Dendritic cell treated with granulocyte-macrophage colony-stimulating factor and Interleukin-4, amounts not matched to agents 40 ng/mL and 50 ng/mL, for 4 days (primary cell): Measurements from ENCODE around the gene SMC6.

Source experiments
- H3K27ac Mint-ChIP-seq: one replicate; pipeline ENCODE4 v1.8.0; 2022; ENCODE audit warnings: mild to moderate bottlenecking, mixed read lengths
- H3K27me3 Mint-ChIP-seq: one replicate; pipeline ENCODE4 v1.8.0; 2022; ENCODE audit warnings: mild to moderate bottlenecking, mixed read lengths
- H3K36me3 Mint-ChIP-seq: one replicate; pipeline ENCODE4 v1.8.0; 2022; ENCODE audit warnings: low read depth, mixed read lengths
- H3K4me1 Mint-ChIP-seq: one replicate; pipeline ENCODE4 v1.8.0; 2022; ENCODE audit warnings: low read depth, mixed read lengths
- H3K4me3 Mint-ChIP-seq: one replicate; pipeline ENCODE4 v1.8.0; 2022; ENCODE audit warnings: mild to moderate bottlenecking, moderate library complexity, mixed read lengths
- H3K9me3 Mint-ChIP-seq: one replicate; pipeline ENCODE4 v1.8.0; 2022; ENCODE audit warnings: mixed read lengths
- intact Hi-C: fragments of 100-400 bp; cut with micrococcal nuclease; formaldehyde crosslinking; loops from one replicate; pipeline ENCODE4 v1.15.0; 2022

Gene SMC6

DNA sequence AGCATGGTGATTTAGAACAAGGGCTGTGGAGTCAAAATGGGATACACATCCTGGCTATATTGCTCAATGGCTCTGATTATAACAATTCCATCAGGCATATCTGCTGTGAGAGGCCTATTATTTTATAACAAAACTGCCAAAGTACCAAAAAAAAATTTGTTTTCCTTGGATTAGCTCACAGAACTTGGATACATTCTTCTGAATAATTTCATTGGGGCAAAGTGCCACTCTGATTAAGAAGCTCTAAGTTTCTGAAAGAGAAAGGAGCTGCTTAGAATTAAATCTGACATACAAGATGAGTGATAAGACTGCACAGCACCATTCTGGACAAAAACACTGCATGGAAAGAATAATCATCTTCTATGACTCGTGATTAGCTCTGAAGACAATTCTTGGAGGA, 85.7 kb downstream of the SMC6 start:
- Mint-ChIP-seq H3K9me3 (no peaks in the 10 kb centered on the region), H3K4me3 (no peak overlapping the region), H3K36me3 (peaks cover 38% of the 10 kb centered on the region), H3K4me1 (no peaks in the 10 kb centered on the region), H3K27me3 (no peaks in the 10 kb centered on the region), H3K27ac (no peak overlapping the region)
- intact Hi-C loops, result no loop called here

DNA sequence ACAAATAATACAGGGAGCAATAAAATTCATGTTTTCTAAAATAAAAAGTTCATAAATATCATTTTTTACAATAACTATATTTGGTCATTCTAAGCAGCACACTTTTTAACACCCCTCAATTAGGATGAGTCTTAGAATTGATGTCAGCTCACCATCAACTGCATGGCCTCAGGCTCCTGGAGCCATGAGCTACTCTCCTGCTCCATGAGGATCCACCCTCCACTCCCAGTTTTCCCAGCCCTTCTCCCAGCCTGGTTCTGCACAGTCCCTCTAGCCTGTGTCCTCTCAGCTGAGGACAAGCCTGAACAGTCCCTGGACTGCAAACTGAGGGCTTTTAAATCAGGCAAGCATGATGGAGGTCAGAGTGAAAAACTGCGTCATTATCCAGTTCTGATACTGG, 89.1 kb downstream of the SMC6 start:
- Mint-ChIP-seq H3K4me3 (no peak overlapping the region), H3K27ac (no peak overlapping the region), H3K27me3 (no peaks in the 10 kb centered on the region), H3K4me1 (no peaks in the 10 kb centered on the region), H3K9me3 (no peaks in the 10 kb centered on the region), H3K36me3 (peaks cover 41% of the 10 kb centered on the region)
- intact Hi-C loops, result no loop called here

DNA sequence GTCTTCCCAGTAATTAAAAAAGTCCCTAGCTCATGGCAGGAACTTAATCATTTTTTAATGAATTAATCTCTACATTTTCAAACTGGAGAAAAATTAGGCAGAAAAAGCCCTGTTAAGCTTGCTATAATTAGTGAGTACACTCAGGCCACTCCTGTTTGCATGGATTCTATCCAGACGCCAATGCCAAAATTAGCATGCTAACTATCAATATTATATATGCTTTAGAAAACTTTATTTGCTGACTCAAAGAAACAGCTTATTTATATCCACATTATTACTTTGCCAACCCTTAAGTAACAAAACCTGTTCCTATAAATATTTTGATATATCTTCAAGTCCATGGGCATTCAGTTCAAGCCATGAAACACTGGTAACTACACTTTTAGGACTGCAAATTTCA, 90.9 kb downstream of the SMC6 start:
- H3K9me3 Mint-ChIP-seq, result no peaks in the 10 kb centered on the region
- peaks cover 25% of the 10 kb centered on the region for H3K36me3 Mint-ChIP-seq
- no peaks in the 10 kb centered on the region for H3K27me3 Mint-ChIP-seq
- intact Hi-C loops, result no loop called here
- no peak overlapping the region for H3K4me3 Mint-ChIP-seq
- no peaks in the 10 kb centered on the region for H3K4me1 Mint-ChIP-seq
- H3K27ac Mint-ChIP-seq, result no peak overlapping the region

DNA sequence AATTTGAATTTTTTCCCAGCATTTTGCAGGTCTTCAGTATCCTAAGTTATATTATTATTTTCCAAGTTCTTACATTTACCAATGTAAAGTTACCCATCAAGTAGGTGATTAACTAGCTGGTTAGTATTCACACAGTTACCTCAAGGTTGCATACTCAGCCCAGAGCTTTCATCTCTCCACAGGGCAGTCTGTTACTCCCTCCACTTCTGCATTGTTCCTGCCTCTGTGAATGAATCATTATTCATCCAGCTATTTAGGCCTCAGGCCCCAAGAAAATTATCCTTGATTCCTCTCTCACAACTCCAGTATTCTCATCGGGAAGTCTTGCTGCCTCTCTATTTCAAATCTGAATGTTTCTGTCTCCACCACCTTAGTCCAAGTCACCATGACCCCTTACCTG, 92.2 kb downstream of the SMC6 start:
- no peak overlapping the region for H3K27ac Mint-ChIP-seq
- no peaks in the 10 kb centered on the region for H3K9me3 Mint-ChIP-seq
- no peak overlapping the region for H3K4me3 Mint-ChIP-seq
- intact Hi-C loops, result no loop called here
- no peaks in the 10 kb centered on the region for H3K4me1 Mint-ChIP-seq
- H3K27me3 Mint-ChIP-seq, result no peaks in the 10 kb centered on the region
- peaks cover 25% of the 10 kb centered on the region for H3K36me3 Mint-ChIP-seq

DNA sequence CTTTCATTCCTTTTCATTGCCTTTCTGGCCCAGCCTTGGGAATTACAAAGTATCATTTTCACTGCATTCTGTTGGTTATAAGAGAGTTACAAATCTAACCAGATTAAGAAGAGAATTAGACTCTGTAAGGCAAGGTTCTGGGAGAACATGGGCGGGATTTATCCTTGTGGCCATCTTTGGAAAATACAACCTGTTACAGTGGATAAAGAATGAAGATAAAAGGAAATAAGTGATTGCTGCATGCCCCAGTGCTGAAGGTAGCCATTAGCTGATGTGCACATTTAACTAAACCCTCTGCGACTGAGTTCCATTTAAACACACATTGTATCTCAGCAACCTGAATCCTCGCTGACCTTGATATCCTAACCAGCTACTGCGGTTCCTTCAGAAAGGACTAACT, 93.4 kb downstream of the SMC6 start:
- Mint-ChIP-seq H3K27me3 (no peaks in the 10 kb centered on the region), H3K9me3 (no peaks in the 10 kb centered on the region), H3K27ac (no peak overlapping the region), H3K4me3 (no peak overlapping the region), H3K36me3 (peaks cover 25% of the 10 kb centered on the region), H3K4me1 (no peaks in the 10 kb centered on the region)
- intact Hi-C loops, result no loop called here

DNA sequence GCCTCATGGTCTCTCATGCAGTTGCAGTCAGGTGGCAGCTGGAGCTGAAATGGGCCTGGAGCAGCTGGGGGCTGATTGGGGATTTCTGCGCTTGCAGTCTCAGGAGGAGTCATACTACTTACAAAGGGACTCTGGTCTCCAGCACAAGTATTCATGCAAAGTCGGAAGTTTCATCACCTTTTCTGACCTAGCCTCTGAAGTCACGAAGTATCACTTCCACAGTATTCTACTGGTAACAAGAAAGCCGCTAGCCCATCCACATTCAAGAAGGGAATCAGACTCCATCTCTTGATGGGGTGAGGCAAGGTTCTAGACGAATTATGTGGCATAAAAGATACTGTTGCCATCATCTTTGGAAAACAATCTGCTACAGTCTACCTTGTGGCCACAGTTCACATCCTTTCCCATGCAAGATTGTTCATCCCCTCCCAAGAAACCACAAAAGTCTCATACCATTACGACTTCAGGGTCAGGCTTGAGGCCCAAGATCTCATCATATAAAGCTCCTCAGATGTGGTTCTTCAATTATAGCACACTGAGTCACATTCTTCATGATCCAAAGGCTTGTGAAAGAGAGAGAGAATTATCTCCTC, 95.3 kb downstream of the SMC6 start:
- Mint-ChIP-seq H3K27me3 (no peaks in the 10 kb centered on the region), H3K27ac (no peak overlapping the region), H3K36me3 (peaks cover 16% of the 10 kb centered on the region), H3K9me3 (no peaks in the 10 kb centered on the region), H3K4me3 (no peak overlapping the region), H3K4me1 (no peaks in the 10 kb centered on the region)
- intact Hi-C loops, result no loop called here

DNA sequence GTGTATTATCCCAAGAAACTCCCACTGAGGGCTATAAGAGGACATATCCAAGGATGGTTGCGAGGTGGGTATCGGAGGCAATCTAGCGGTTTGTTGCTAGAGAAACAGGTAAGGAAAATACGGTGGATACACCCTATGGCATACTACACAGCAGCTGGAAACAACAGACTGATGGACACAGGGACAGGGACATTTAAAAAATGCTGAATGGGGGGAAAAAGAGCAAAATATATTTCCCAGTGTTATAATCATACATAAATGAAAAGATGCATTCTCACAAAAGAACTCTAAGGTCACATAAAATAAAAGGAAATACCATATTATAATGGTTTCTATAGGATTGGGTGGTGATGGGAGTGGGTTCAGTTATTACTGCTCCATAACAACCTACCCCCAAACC, 95.9 kb downstream of the SMC6 start:
- Mint-ChIP-seq H3K36me3 (peaks cover 11% of the 10 kb centered on the region), H3K27me3 (no peaks in the 10 kb centered on the region), H3K4me3 (no peak overlapping the region), H3K27ac (no peak overlapping the region), H3K9me3 (no peaks in the 10 kb centered on the region), H3K4me1 (peaks cover 2% of the 10 kb centered on the region)
- intact Hi-C loops, result no loop called here

DNA sequence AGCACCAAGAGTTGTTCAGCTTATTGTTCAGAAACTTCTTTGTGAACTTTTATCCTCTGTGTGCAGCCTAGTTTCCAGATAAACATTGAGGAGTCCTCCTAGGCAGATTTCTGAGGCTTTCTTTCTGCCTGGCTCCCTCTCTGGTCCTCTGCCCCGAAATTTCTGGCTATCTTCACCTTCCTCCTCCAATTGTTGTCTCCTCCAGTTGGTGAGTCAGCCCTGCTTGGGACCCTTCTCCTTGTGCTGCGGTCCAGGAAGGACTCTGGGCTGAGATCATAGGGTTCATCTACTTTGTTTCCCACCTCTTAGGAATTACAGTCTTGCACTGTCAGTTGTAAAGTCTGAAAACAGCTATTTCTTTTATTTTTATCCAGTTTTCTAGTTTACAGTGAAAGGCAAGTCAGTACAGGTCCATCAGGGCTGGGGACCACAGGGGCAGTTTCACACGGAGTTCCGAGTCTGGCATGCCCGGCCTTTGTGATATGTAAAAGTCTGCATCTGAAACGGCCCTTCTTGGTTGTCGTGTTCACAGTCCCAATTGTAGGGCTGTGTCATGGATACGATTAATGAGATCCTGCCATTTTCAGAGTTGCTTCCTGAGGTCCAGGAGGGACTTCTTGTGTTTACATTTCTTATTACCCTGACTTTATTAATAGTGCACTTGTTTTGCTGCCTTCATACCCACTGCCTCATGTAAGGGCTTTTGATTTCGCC, 100.8 kb downstream of the SMC6 start:
- H3K4me3 Mint-ChIP-seq, result no peak overlapping the region
- intact Hi-C loops, result no loop called here
- no peak overlapping the region for H3K27ac Mint-ChIP-seq
- peaks cover 38% of the 10 kb centered on the region for H3K4me1 Mint-ChIP-seq
- no peaks in the 10 kb centered on the region for H3K9me3 Mint-ChIP-seq
- no peaks in the 10 kb centered on the region for H3K27me3 Mint-ChIP-seq
- no peaks in the 10 kb centered on the region for H3K36me3 Mint-ChIP-seq

DNA sequence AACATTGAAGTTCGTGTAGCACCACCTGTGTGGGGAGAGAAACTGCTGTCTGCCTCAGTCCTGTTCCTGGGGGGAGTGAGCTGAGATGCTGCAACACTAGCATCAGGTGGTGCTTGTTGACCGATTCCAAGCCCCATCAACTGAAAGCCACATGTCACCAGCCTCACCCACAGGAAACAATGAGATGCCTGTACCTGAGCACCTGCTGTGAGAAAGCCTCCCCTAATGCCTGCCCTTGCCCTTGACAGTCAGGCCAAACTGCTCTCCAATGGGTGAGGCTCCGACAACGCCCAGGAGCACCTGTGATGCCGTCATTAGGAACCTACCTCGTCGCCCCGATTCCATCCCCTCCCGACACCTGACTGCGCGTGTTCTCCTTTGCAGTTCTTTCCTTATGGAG, 104.6 kb downstream of the SMC6 start:
- intact Hi-C loops, result no loop called here
- Mint-ChIP-seq H3K27me3 (no peaks in the 10 kb centered on the region), H3K4me3 (no peak overlapping the region), H3K4me1 (peaks cover 60% of the 10 kb centered on the region), H3K36me3 (no peaks in the 10 kb centered on the region), H3K9me3 (no peaks in the 10 kb centered on the region), H3K27ac (no peak overlapping the region)

DNA sequence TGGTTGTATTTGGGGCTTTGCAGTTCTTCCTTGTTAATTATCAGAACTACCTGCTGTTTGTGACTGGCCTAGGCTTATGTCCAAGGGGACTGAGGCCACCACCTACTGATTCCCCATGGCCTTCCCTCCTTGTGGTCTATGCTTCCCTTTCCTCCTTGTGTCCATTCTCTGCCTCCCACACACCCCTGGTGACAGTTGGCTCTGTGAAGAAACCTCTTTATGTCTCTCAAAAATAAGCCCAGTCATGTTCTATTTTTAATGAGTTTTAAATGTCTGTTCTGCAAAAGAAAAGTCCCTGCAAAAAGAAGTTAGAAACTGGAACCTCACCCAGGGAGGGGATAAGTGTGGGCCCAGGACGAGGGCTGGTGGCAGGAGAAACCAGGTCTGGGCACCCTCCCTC, 105.0 kb downstream of the SMC6 start:
- Mint-ChIP-seq H3K9me3 (no peaks in the 10 kb centered on the region), H3K27me3 (no peaks in the 10 kb centered on the region), H3K27ac (no peak overlapping the region), H3K36me3 (no peaks in the 10 kb centered on the region), H3K4me1 (peaks cover 64% of the 10 kb centered on the region), H3K4me3 (no peak overlapping the region)
- intact Hi-C loops, result no loop called here

DNA sequence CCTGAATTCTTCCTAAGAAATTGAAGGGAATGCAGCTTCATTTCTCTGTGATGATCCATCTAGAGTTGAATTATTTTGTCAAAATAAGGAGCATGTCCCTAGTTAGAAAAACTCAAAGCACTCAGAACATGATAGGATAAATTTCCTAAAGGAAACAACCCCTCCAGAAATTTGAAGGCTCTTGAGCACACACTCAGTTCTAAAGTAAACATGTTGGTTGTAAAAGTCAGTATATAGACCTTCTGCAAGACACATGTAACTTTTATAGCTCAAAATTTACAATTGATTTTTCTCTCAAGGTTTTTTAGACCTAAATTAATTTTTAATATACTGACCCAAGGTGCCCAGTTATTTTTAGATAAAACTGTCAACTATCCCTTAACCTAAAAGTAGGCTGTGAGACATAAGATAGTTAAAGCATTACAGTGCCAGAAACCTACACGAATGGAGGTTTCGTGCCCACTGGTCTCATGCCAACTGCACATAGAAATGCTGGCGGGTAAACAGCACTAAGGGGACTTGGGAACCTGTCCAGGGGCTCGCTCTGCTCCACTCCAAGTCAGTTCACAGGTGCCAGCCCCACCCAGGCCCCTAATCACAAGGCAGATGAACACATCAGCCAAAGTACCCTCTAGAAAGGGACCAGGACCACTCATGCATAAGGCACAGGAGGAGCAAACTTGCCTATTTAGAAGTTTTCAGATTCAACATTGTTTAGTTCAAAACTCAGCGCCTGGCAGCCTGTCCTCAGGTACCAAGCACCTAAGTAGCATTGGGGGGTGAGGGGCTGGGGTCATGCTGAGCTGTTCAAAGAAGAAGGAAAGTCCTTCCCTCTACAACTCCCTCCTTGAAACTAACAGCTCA, 106.5 kb downstream of the SMC6 start:
- Mint-ChIP-seq H3K4me3 (no peak overlapping the region), H3K27me3 (no peaks in the 10 kb centered on the region), H3K9me3 (no peaks in the 10 kb centered on the region), H3K36me3 (no peaks in the 10 kb centered on the region), H3K27ac (no peak overlapping the region), H3K4me1 (peaks cover 74% of the 10 kb centered on the region)
- intact Hi-C loops, result loop anchor here (1.0 kb wide), 1 partner anchor 24 kb away; no protein-coding TSS in a partner anchor

DNA sequence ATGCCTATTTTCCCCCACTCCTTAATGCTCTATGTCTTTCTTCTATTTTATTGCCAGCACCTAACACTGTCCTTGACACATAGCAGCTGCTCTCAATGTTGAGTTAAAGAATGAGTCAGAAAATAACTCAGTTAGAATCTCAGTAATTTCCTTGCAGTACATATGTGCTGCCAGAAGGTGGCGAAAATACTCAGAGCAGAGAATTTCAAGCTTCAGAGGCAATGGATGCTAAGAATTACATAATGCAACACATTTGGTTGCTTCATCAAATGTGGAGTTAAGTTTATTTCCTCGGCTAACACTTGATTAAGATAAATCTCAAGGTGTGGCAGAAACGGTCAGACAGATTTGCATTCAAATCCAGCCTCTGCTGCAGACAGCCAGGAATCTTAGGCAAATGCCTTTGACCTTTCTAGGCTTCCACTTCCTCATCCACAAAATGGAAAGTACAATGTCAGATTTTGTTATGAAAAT, 107.5 kb downstream of the SMC6 start:
- no peak overlapping the region for H3K27ac Mint-ChIP-seq
- intact Hi-C loops, result loop anchor here (1.0 kb wide), 1 partner anchor 25 kb away; no protein-coding TSS in a partner anchor

DNA sequence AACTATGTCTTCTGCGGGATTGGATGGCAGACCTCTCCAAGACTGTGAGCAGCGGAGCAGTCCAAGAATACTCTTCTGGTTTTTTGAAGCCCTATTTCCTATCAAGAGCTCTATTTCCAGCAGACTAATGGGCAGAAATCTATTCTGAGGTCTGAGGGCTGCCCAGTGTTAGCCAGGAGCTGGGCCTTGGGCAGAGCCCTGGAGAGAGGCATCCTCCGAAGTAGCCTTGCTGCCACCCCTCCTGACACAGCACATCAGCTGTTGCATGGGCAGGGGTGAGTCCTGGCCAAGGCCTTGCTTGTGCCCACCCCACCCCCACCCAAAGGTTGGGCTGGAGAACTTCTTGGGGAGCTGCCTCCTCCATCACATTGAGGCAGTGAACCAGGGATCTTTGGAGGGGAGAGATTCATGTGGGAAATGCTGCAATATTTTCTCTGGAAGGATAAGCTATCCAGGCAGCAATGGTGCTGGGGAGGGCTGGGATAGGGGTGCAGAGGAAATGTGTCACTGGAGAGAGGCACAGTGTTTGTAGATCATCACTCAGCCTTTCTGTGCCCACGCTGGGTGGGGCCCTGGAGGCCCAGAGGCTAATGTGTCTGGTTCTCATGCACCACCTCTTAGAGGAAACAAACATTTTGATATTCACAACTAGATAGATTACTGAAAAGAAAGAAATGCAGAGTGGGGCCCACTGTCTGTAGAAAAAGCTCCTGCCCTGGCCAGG, 108.5 kb downstream of the SMC6 start:
- H3K36me3 Mint-ChIP-seq, result no peaks in the 10 kb centered on the region
- no peak overlapping the region for H3K4me3 Mint-ChIP-seq
- H3K4me1 Mint-ChIP-seq, result peaks cover 64% of the 10 kb centered on the region
- peak overlapping the region; percentile 78 for H3K27ac Mint-ChIP-seq
- intact Hi-C loops, result no loop called here
- H3K27me3 Mint-ChIP-seq, result no peaks in the 10 kb centered on the region
- H3K9me3 Mint-ChIP-seq, result no peaks in the 10 kb centered on the region

More for the DNA sequence above, 107.5 kb downstream of the SMC6 start:
- Mint-ChIP-seq H3K27me3 (no peaks in the 10 kb centered on the region), H3K9me3 (no peaks in the 10 kb centered on the region), H3K4me1 (peaks cover 74% of the 10 kb centered on the region), H3K4me3 (no peak overlapping the region), H3K36me3 (no peaks in the 10 kb centered on the region)
